Articular chondrocyte of knee joint (primary cell): ENCODE measurements around the gene ADAM30. TPM values are rescaled to one million over a fixed set of nuclear protein-coding genes. Genes with fewer than 3 reads are reported as not detected.

Source experiments
- total RNA-seq: library from RNA; depleted of rRNA; stranded (reverse); fragments of >200 nt; gene quantifications from 2 replicates; pipeline ENCODE4 v1.2.3, GENCODE V29; 2012

Gene ADAM30
- total RNA-seq = not detected in 2 replicates

DNA sequence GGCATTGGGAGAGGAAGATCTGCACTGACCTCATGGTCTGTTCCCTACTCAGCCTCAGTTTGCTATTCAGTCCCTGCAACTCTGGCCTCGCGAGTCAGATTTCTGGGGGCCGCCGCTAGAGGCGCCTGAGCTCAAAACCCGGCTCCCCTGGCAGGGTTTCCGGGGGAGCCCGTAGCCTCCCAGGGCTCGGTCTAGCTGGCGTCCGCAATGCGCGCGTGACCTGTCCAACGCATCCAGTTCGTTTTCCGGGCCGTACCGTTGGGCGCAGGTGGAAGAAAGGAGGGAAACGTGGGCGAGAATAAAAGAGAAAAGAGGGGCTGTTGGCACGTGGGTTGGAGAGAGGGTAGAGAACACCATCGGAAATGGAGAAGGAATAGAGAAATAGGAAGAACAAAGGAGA is at the start of gene ADAM30:
TSS of gene ADAM30 (minus strand) at position 213 of the 400 bp plus-strand sequence. CDS start at position 34, 179 bp downstream.

Other genes starting within 250 kb of the ADAM30 start
- 6.1 and 9.4 TPM in 2 replicates for gene ZNF697, start 248.2 kb downstream of the ADAM30 start, total RNA-seq
- gene PHGDH, start 184.6 kb downstream of the ADAM30 start, total RNA-seq = 112 and 134 TPM in 2 replicates
- gene HMGCS2, start 127.6 kb downstream of the ADAM30 start, total RNA-seq = not detected in 2 replicates
- gene REG4, start 85.1 kb downstream of the ADAM30 start, total RNA-seq = not detected in 2 replicates
- 289 and 309 TPM in 2 replicates for gene NOTCH2, start 173.1 kb upstream of the ADAM30 start, total RNA-seq